HG02884 (cell line): ENCODE results near the gene LOXL1.
A peak's percentile ranks its signal among the peaks of the same experiment; 100 is the strongest.

Experiments
- ATAC-seq: cut with Tn5 transposase; IDR thresholded peaks from one replicate; pipeline ENCODE4 v1.9.1; 2021; ENCODE audit warnings: mild to moderate bottlenecking, moderate library complexity; ENCODE audit not compliant: unreplicated experiment

Gene LOXL1

GRCh38 chr15:73990250-73991005 is 64.2 kb downstream of the LOXL1 start:
- no peak for ATAC-seq

GRCh38 chr15:73991260-73991659 is 65.0 kb downstream of the LOXL1 start:
- ATAC-seq: no peak

- ATAC-seq: peak; percentile 54
These were observed 65.7 kb downstream of the LOXL1 start, which contains the start of gene STOML1 for GRCh38 chr15:73991726-73992593. Gene STOML1, minus strand, starts transcription at chr15:73992295. Its CDS starts 72 bp downstream, at chr15:73992223.

- peak; percentile 5 for ATAC-seq
These were observed 66.3 kb downstream of the LOXL1 start for GRCh38 chr15:73992594-73992898.

- ATAC-seq: no peak
These were observed 67.1 kb downstream of the LOXL1 start for GRCh38 chr15:73993211-73993994.

- peak; percentile 63 for ATAC-seq
These were observed 68.2 kb downstream of the LOXL1 start, which contains the start of gene PML for GRCh38 chr15:73994413-73994883. Gene PML, plus strand, starts transcription at chr15:73994716. Its CDS starts 97 bp downstream, at chr15:73994813.

GRCh38 chr15:73994912-73995622 is 68.8 kb downstream of the LOXL1 start:
- ATAC-seq: no peak

GRCh38 chr15:73996267-73996666 is 70.0 kb downstream of the LOXL1 start:
- ATAC-seq: no peak

- ATAC-seq: no peak
These were observed 70.7 kb downstream of the LOXL1 start for GRCh38 chr15:73996939-73997338.

GRCh38 chr15:73997986-73998385 is 71.7 kb downstream of the LOXL1 start:
- no peak for ATAC-seq
